ENCODE results near the gene CALML4. TPM values are rescaled to one million over a fixed set of nuclear protein-coding genes. Genes with fewer than 3 reads are reported as not detected.

Gene CALML4, protein sequence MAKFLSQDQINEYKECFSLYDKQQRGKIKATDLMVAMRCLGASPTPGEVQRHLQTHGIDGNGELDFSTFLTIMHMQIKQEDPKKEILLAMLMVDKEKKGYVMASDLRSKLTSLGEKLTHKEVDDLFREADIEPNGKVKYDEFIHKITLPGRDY
- 100 to 1,000 TPM in 3 of 4 donors, 10 to 100 TPM in 1; 57.8 to 153 (median 126) TPM for total RNA-seq

- no peaks in the 10 kb centered on the region for H3K36me3 ChIP-seq
- peak in 2 of 3 donors; percentile 92 to 93 for DNase-seq
- H3K4me1 ChIP-seq, result peaks cover 0 to 37% (median 0%) of the 10 kb centered on the region in 4 donors
These were observed at the start of gene CALML4 for GRCh38 chr15:68204776-68205557. Gene CALML4 (minus strand): TSS chr15:68205332. CDS start chr15:68205247, 85 bp downstream.

GRCh38 chr15:68252925-68253534, 47.9 kb upstream of the CALML4 start:
- H3K36me3 ChIP-seq, result no peaks in the 10 kb centered on the region
- no peaks in the 10 kb centered on the region for H3K9me3 ChIP-seq
- H3K4me3 ChIP-seq, result no peak overlapping the region
- TF ChIP-seq POLR2A (IDR thresholded peaks at IDR 0.05) (no peak), CTCF (IDR thresholded peaks at IDR 0.05) (peak; percentile 30 to 96 (median 90))
- H3K27ac ChIP-seq, result no peak overlapping the region
- peak in 1 of 3 donors; percentile 67 for DNase-seq
- H3K27me3 ChIP-seq, result no peaks in the 10 kb centered on the region
- H3K4me1 ChIP-seq, result no peaks in the 10 kb centered on the region

More at GRCh38 chr15:68204776-68205557, at the start of gene CALML4:
- Histone ChIP-seq H3K27me3 (no peaks in the 10 kb centered on the region), H3K4me3 (peak within 1 kb of the TSS in 3 of 4 donors; percentile 28 to 63 (median 57)), H3K27ac (peak within 1 kb of the TSS; percentile 17 to 90 (median 78)), H3K9me3 (no peaks in the 10 kb centered on the region)
- TF ChIP-seq POLR2A (IDR thresholded peaks at IDR 0.05), result peak; percentile 51 to 85
- no peak for TF ChIP-seq CTCF (IDR thresholded peaks at IDR 0.05)

- TF ChIP-seq CTCF (IDR thresholded peaks at IDR 0.05) (no peak), POLR2A (IDR thresholded peaks at IDR 0.05) (no peak)
These were observed 44.1 kb upstream of the CALML4 start for GRCh38 chr15:68249058-68249713.

DNA sequence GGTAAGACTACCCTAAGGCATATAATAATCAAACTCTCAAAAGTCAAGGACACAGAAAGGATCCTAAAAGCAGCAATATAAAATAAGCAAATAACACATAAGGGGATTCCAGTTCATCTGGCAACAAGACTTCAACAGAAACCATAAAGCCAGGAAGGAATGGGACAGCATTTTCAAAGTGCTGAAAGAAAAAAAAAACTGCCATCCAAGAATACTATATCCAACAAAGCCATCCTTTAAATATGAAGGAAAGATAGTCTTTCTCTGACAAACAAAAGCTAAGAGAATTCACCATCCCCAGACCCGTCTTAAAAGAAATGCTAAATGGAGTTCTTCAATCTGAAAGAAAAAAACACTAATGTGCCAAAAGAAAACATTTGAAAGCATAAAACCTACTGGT, 39.1 kb upstream of the CALML4 start:
- H3K9me3 ChIP-seq, result peaks cover 0 to 4% (median 1%) of the 10 kb centered on the region in 4 donors
- H3K27me3 ChIP-seq, result no peaks in the 10 kb centered on the region
- no peak overlapping the region for H3K4me3 ChIP-seq
- no peak overlapping the region for H3K27ac ChIP-seq
- no peak for DNase-seq
- H3K36me3 ChIP-seq, result no peaks in the 10 kb centered on the region
- TF ChIP-seq POLR2A (IDR thresholded peaks at IDR 0.05) (no peak), CTCF (IDR thresholded peaks at IDR 0.05) (no peak)
- no peaks in the 10 kb centered on the region for H3K4me1 ChIP-seq

More at GRCh38 chr15:68249058-68249713, 44.1 kb upstream of the CALML4 start:
- no peaks in the 10 kb centered on the region for H3K27me3 ChIP-seq
- no peaks in the 10 kb centered on the region for H3K4me1 ChIP-seq
- DNase-seq, result no peak
- no peak overlapping the region for H3K27ac ChIP-seq
- H3K9me3 ChIP-seq, result peaks cover 0 to 4% (median 0%) of the 10 kb centered on the region in 4 donors
- H3K4me3 ChIP-seq, result no peak overlapping the region
- H3K36me3 ChIP-seq, result no peaks in the 10 kb centered on the region

All from Peyer's patch (tissue), 4 donors.